Calu3 (cell line): ENCODE results near the gene PDE10A. TPM values are rescaled to one million over a fixed set of nuclear protein-coding genes. Genes with fewer than 3 reads are reported as not detected.

Experiments
- BruUV-seq: library from RNA; stranded (reverse); fragments of 400-500 nt; replicated peaks from 2 replicates; lab custom pipeline; 2021; lab: Mats Ljungman, UMichigan
- CTCF ChIA-PET: fragments of 300-600 bp; sonication (Branson Sonifier 250); formaldehyde crosslinking; loops from one replicate; lab custom pipeline; 2022; ENCODE audit warnings: antibody characterized with exemption; lab: Charles Lee
- DNase-seq: peaks from one replicate; pipeline ENCODE4 v3.0.0; 2022
- H3K27ac Mint-ChIP-seq: one replicate; pipeline ENCODE4 v1.8.0; 2022; ENCODE audit warnings: mixed read lengths; ENCODE audit not compliant: unreplicated experiment
- H3K27me3 Mint-ChIP-seq: one replicate; pipeline ENCODE4 v1.8.0; 2022; ENCODE audit warnings: mixed read lengths; ENCODE audit not compliant: unreplicated experiment
- H3K36me3 Mint-ChIP-seq: one replicate; pipeline ENCODE4 v1.8.0; 2022; ENCODE audit warnings: mild to moderate bottlenecking, moderate library complexity, mixed read lengths; ENCODE audit not compliant: insufficient read depth, unreplicated experiment
- H3K4me1 Mint-ChIP-seq: one replicate; pipeline ENCODE4 v1.8.0; 2022; ENCODE audit warnings: mild to moderate bottlenecking, low read depth, mixed read lengths; ENCODE audit not compliant: unreplicated experiment
- H3K4me3 Mint-ChIP-seq: one replicate; pipeline ENCODE4 v1.8.0; 2022; ENCODE audit warnings: mild to moderate bottlenecking, low read depth, moderate library complexity, mixed read lengths; ENCODE audit not compliant: unreplicated experiment
- H3K9me3 Mint-ChIP-seq: one replicate; pipeline ENCODE4 v1.8.0; 2022; ENCODE audit warnings: low read depth, mixed read lengths; ENCODE audit not compliant: unreplicated experiment
- intact Hi-C: fragments of 100-400 bp; cut with micrococcal nuclease; formaldehyde crosslinking; loops from one replicate; pipeline ENCODE4 v1.10.0; 2022; ENCODE audit not compliant: unreplicated experiment
- total RNA-seq: library from RNA; stranded (reverse); gene quantifications from 2 replicates; pipeline ENCODE4 v1.2.3, GENCODE V29; 2022
- TF ChIP-seq, protein P1 (sequence below): fragments of 200-600 bp; IDR thresholded peaks from one replicate; pipeline ENCODE4 v1.8.0; 2022; ENCODE audit warnings: antibody characterized with exemption; ENCODE audit not compliant: unreplicated experiment

The PDE10A gene
- total RNA-seq, 1 experiment from 2014 or later = 22.5 TPM

DNA sequence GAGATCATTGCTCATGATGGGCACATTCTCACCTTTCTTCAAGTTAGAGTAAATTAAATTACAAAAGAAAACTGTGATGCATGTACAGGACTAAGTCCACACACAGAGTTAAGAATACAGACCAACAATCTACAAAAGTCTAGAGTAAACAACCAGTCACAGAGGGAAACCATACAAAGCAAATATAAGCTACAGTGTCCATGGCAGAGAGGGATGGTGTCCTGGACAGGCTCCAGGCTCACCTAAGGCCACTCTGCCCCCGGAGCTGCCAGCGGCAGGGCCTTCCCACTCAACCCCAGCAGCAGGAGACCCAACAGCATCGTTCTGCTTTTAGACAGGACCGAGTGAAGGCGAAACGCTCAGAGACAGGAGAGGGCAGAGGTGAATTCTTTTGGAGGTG, 16.0 kb downstream of the PDE10A start:
- H3K27me3 Mint-ChIP-seq = no peaks in the 10 kb centered on the region
- no peaks in the 10 kb centered on the region for H3K9me3 Mint-ChIP-seq
- TF ChIP-seq, protein P1, sequence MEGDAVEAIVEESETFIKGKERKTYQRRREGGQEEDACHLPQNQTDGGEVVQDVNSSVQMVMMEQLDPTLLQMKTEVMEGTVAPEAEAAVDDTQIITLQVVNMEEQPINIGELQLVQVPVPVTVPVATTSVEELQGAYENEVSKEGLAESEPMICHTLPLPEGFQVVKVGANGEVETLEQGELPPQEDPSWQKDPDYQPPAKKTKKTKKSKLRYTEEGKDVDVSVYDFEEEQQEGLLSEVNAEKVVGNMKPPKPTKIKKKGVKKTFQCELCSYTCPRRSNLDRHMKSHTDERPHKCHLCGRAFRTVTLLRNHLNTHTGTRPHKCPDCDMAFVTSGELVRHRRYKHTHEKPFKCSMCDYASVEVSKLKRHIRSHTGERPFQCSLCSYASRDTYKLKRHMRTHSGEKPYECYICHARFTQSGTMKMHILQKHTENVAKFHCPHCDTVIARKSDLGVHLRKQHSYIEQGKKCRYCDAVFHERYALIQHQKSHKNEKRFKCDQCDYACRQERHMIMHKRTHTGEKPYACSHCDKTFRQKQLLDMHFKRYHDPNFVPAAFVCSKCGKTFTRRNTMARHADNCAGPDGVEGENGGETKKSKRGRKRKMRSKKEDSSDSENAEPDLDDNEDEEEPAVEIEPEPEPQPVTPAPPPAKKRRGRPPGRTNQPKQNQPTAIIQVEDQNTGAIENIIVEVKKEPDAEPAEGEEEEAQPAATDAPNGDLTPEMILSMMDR = no peak
- no peak overlapping the region for H3K27ac Mint-ChIP-seq
- no peak overlapping the region for H3K4me3 Mint-ChIP-seq
- no peaks in the 10 kb centered on the region for H3K36me3 Mint-ChIP-seq
- intact Hi-C loops = no loop called here
- no peak for DNase-seq
- CTCF ChIA-PET = interaction anchor here (0.6 kb wide), 1 partner anchor 48 kb away, joined by 4 read pairs; no protein-coding TSS in a partner anchor
- peaks cover 41% of the 10 kb centered on the region for H3K4me1 Mint-ChIP-seq
- BruUV-seq = no TSS peak

DNA sequence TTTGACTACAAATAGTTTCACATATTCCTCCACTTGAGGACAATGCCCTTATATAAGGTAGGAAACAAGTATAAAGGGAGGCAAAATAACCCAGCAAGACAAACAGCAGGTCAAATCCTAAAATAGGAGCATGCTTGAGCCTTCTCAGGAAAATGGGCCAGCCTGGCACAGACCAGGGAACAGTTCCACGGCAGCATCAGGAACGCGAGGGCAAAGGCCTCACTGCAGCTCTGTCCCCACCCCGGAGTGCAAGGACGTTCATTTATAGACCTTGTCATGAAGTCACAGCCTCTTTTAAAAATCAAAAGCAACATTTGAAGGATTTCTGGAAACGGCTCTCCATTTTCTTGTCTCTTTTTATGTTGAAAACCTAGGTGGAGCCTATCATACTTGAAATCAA, 17.1 kb downstream of the PDE10A start:
- Mint-ChIP-seq H3K27ac (no peak overlapping the region), H3K9me3 (no peaks in the 10 kb centered on the region), H3K4me1 (peaks cover 45% of the 10 kb centered on the region), H3K27me3 (no peaks in the 10 kb centered on the region), H3K4me3 (no peak overlapping the region), H3K36me3 (no peaks in the 10 kb centered on the region)
- intact Hi-C loops = no loop called here
- TF ChIP-seq, protein P1 = no peak
- DNase-seq = no peak
- BruUV-seq = no TSS peak
- CTCF ChIA-PET = no interaction called here

DNA sequence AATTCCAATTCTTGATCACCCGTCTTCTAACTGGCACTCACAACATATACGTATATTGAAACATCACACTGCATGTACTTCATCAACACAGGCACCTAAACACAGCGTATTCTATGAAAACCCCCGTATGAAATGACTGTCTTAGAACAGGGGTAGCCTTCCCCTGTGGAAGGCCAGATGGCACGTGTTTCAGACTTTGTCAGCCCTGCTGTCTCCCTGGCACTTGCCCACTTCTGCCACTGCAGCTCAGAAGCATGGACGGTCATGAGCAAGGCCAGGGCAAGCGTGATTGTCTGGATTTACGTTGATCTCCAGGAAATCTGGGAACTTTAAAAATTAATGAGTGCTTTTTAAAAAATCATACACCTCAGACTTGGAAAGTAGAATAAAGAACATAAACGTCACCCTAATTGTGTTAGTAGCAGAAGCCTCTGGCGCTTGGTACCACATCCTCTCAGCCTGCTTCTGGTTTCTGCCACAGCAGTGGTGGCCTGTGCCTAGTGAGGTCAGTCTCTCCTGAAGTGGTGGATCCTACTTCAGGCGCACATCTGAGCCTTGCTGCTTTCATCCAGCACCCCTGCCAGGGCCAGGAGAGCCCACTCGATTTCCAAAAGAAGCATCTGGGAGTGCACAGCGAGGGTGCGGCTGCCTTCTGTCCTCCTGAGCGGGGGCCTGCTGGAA, 18.3 kb downstream of the PDE10A start:
- peaks cover 42% of the 10 kb centered on the region for H3K4me1 Mint-ChIP-seq
- DNase-seq = no peak
- TF ChIP-seq, protein P1 = no peak
- H3K27ac Mint-ChIP-seq = no peak overlapping the region
- H3K4me3 Mint-ChIP-seq = no peak overlapping the region
- CTCF ChIA-PET = no interaction called here
- BruUV-seq = no TSS peak
- no peaks in the 10 kb centered on the region for H3K27me3 Mint-ChIP-seq
- intact Hi-C loops = no loop called here
- H3K9me3 Mint-ChIP-seq = no peaks in the 10 kb centered on the region
- no peaks in the 10 kb centered on the region for H3K36me3 Mint-ChIP-seq

DNA sequence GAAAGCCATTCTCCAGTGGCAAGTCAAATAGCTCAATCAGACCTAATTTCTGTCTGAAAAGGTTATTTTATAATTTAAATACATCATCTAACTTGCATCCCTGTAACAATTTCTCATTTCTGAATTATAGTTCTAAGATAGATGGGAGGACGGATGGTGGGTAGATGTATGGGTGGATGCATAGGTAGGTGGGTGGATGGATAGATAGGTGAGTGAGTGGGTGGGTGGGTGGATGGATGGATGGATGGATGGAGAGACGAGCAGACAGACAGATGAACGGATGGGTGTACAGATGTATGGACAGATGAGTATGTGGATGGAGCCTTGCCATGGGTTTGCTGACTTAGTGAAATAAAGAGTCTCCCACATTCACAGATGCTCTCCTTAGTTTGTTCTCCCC, 20.0 kb downstream of the PDE10A start:
- TF ChIP-seq, protein P1 = no peak
- H3K4me1 Mint-ChIP-seq = peaks cover 27% of the 10 kb centered on the region
- no peaks in the 10 kb centered on the region for H3K27me3 Mint-ChIP-seq
- H3K9me3 Mint-ChIP-seq = no peaks in the 10 kb centered on the region
- H3K4me3 Mint-ChIP-seq = no peak overlapping the region
- H3K36me3 Mint-ChIP-seq = no peaks in the 10 kb centered on the region
- CTCF ChIA-PET = interaction anchor here (0.7 kb wide), 1 partner anchor 39 kb away, joined by 3 read pairs; no protein-coding TSS in a partner anchor
- no peak for DNase-seq
- H3K27ac Mint-ChIP-seq = no peak overlapping the region
- intact Hi-C loops = no loop called here
- no TSS peak for BruUV-seq
